Mesendoderm (in vitro differentiated cells): Measurements from ENCODE around the gene EDA.

Source experiments
- DNase-seq: peaks from one replicate; pipeline ENCODE4 v3.0.0; 2013
- H2AK5ac ChIP-seq: 2 replicates; pipeline ENCODE4 v1.6.1; 2013; ENCODE audit warnings: low read length, inconsistent platforms
- H2BK120ac ChIP-seq: 2 replicates; pipeline ENCODE4 v1.6.1; 2013; ENCODE audit warnings: low read depth, mild to moderate bottlenecking, low read length, moderate library complexity, mixed read lengths
- H2BK15ac ChIP-seq: replicated peaks from 2 replicates; pipeline ENCODE4 v1.6.1; 2013; ENCODE audit warnings: low read depth, mild to moderate bottlenecking, moderate library complexity
- H2BK5ac ChIP-seq: 2 replicates; pipeline ENCODE4 v1.6.1; 2013; ENCODE audit warnings: low read length, inconsistent platforms
- H3K18ac ChIP-seq: 2 replicates; pipeline ENCODE4 v1.6.1; 2013; ENCODE audit warnings: mild to moderate bottlenecking, low read length, mixed read lengths
- H3K23ac ChIP-seq: one replicate; pipeline ENCODE4 v1.6.1; 2013; ENCODE audit warnings: low read length
- H3K27ac ChIP-seq: 2 replicates; pipeline ENCODE4 v1.5.1; 2013; ENCODE audit warnings: low read depth, mild to moderate bottlenecking, inconsistent platforms, low read length, moderate library complexity
- H3K27me3 ChIP-seq: 2 replicates; pipeline ENCODE4 v1.6.1; 2013; ENCODE audit warnings: low read length, control low read depth, mild to moderate bottlenecking, inconsistent platforms; ENCODE audit not compliant: insufficient read depth, poor library complexity
- H3K36me3 ChIP-seq: 2 replicates; pipeline ENCODE4 v1.6.1; 2013; ENCODE audit warnings: low read length, inconsistent platforms; ENCODE audit not compliant: control insufficient read depth, insufficient read depth
- H3K4ac ChIP-seq: one replicate; pipeline ENCODE4 v1.6.1; 2013; ENCODE audit warnings: low read depth, mild to moderate bottlenecking, low read length, moderate library complexity
- H3K4me1 ChIP-seq: 2 replicates; pipeline ENCODE4 v1.6.1; 2013; ENCODE audit warnings: low read depth, low read length, inconsistent platforms; ENCODE audit not compliant: control insufficient read depth
- H3K4me2 ChIP-seq: 2 replicates; pipeline ENCODE4 v1.6.1; 2013; ENCODE audit warnings: low read length
- H3K4me3 ChIP-seq: 2 replicates; pipeline ENCODE4 v1.5.1; 2013; ENCODE audit warnings: mild to moderate bottlenecking, low read length
- H3K56ac ChIP-seq: one replicate; pipeline ENCODE4 v1.6.1; 2013; ENCODE audit warnings: low read length
- H3K79me1 ChIP-seq: 2 replicates; pipeline ENCODE4 v1.6.1; 2013; ENCODE audit warnings: low read length, inconsistent platforms
- H3K79me2 ChIP-seq: 2 replicates; pipeline ENCODE4 v1.6.1; 2013; ENCODE audit warnings: mild to moderate bottlenecking, low read length; ENCODE audit not compliant: control insufficient read depth, insufficient read depth
- H3K9ac ChIP-seq: 2 replicates; pipeline ENCODE4 v1.6.1; 2013; ENCODE audit warnings: low read length, inconsistent platforms
- H4K5ac ChIP-seq: one replicate; pipeline ENCODE4 v1.6.1; 2013; ENCODE audit warnings: low read length
- H4K8ac ChIP-seq: one replicate; pipeline ENCODE4 v1.6.1; 2013; ENCODE audit warnings: low read depth, mild to moderate bottlenecking, control low read depth, low read length, moderate library complexity
- WGBS: extraction: QIAGEN DNeasy Blood & Tissue Kit; methylation state at CpG from one replicate; pipeline ENCODE4 v1.1.7; 2013; ENCODE audit warnings: low lambda C conversion rate, missing lambda C conversion rate; ENCODE audit not compliant: insufficient coverage; ENCODE audit errors: extremely low coverage; 5-methylcytosine and 5-hydroxymethylcytosine counted together

The EDA gene

GRCh38 chrX:70001708-70002341, 385.9 kb downstream of the EDA start:
- no peaks in the 10 kb centered on the region for H3K27me3 ChIP-seq
- H3K27ac ChIP-seq = no peak overlapping the region
- H4K5ac ChIP-seq = no peak overlapping the region
- no peak overlapping the region for H3K9ac ChIP-seq
- H3K18ac ChIP-seq = no peak overlapping the region
- H3K4me1 ChIP-seq = no peaks in the 10 kb centered on the region
- H3K36me3 ChIP-seq = no peaks in the 10 kb centered on the region
- no peak overlapping the region for H3K4ac ChIP-seq
- H3K4me3 ChIP-seq = no peak overlapping the region
- WGBS = no CpG with 5 or more reads among the region's 3 CpGs
- no peak overlapping the region for H3K23ac ChIP-seq
- no peaks in the 10 kb centered on the region for H3K79me2 ChIP-seq
- no peaks in the 10 kb centered on the region for H3K79me1 ChIP-seq
- H2BK5ac ChIP-seq = no peak overlapping the region
- H2AK5ac ChIP-seq = no peak overlapping the region
- DNase-seq = no peak
- no peak overlapping the region for H3K4me2 ChIP-seq
- no peak overlapping the region for H3K56ac ChIP-seq
- no peak overlapping the region for H2BK15ac ChIP-seq
- H2BK120ac ChIP-seq = no peak overlapping the region
- H4K8ac ChIP-seq = no peak overlapping the region

DNA sequence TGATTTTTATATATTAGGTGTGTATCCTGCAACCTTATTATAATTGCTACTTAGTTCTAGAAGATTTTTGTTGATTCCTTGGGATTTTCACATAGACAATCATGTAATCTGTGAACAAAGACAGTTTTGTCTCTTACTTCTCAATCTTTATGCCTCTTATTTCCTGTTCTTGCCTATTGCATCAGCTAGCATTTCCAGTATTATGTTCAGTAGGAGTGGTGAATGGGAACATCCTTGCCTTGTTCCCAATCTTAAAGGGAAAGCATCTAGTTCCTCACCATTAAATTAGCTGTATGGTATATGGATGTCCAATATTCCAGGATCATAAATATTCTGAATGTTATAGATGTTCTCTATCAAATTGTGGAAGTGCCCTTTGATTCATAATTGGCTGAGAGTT, 392.0 kb downstream of the EDA start:
- Histone ChIP-seq H2BK15ac (no peak overlapping the region), H3K36me3 (no peaks in the 10 kb centered on the region), H3K79me2 (no peaks in the 10 kb centered on the region), H3K4me2 (no peak overlapping the region), H3K23ac (no peak overlapping the region), H3K4ac (no peak overlapping the region), H3K27ac (no peak overlapping the region), H2BK5ac (no peak overlapping the region), H3K18ac (no peak overlapping the region), H3K27me3 (no peaks in the 10 kb centered on the region), H3K79me1 (no peaks in the 10 kb centered on the region), H4K8ac (no peak overlapping the region), H3K4me3 (no peak overlapping the region), H3K56ac (no peak overlapping the region), H3K9ac (no peak overlapping the region), H3K4me1 (no peaks in the 10 kb centered on the region), H2BK120ac (no peak overlapping the region), H2AK5ac (no peak overlapping the region), H4K5ac (no peak overlapping the region)
- no peak for DNase-seq

DNA sequence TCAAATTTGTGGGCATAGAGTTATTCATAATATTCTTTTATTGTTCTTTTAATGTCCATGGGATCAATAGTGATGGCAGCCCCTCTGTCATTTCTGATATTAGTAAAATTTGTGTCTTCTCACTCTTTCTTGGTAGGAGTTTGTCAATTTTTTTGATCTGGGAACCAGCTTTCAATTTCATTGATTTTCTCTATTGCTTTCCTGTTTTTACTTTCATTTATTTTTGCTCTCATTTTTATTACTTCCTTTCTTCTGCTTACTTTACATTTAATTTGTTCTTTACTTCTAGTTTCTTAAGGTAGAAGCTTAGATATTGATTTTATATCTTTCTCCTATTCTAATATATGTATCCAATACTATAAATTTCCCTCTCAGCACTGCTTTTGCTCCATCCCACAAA, 393.1 kb downstream of the EDA start:
- Histone ChIP-seq H3K79me2 (no peaks in the 10 kb centered on the region), H3K4me3 (no peak overlapping the region), H4K5ac (no peak overlapping the region), H3K79me1 (no peaks in the 10 kb centered on the region), H3K4me1 (no peaks in the 10 kb centered on the region), H2BK5ac (no peak overlapping the region), H3K36me3 (no peaks in the 10 kb centered on the region), H3K4me2 (no peak overlapping the region), H2BK120ac (no peak overlapping the region), H3K23ac (no peak overlapping the region), H3K4ac (no peak overlapping the region), H3K9ac (no peak overlapping the region), H3K18ac (no peak overlapping the region), H2BK15ac (no peak overlapping the region), H2AK5ac (no peak overlapping the region), H3K56ac (no peak overlapping the region), H3K27ac (no peak overlapping the region), H4K8ac (no peak overlapping the region), H3K27me3 (no peaks in the 10 kb centered on the region)
- DNase-seq = no peak

GRCh38 chrX:70009970-70010369, 394.1 kb downstream of the EDA start:
- Histone ChIP-seq H3K79me2 (no peaks in the 10 kb centered on the region), H3K23ac (no peak overlapping the region), H3K18ac (no peak overlapping the region), H3K4ac (no peak overlapping the region), H3K4me2 (no peak overlapping the region), H3K4me3 (no peak overlapping the region), H3K9ac (no peak overlapping the region), H2AK5ac (no peak overlapping the region), H3K79me1 (no peaks in the 10 kb centered on the region), H2BK15ac (no peak overlapping the region), H3K36me3 (no peaks in the 10 kb centered on the region), H2BK120ac (no peak overlapping the region), H4K5ac (no peak overlapping the region), H2BK5ac (no peak overlapping the region), H3K4me1 (no peaks in the 10 kb centered on the region), H3K27ac (no peak overlapping the region), H3K56ac (no peak overlapping the region), H3K27me3 (no peaks in the 10 kb centered on the region), H4K8ac (no peak overlapping the region)
- WGBS = no CpG with 5 or more reads among the region's 2 CpGs
- DNase-seq = no peak

- H3K79me2 ChIP-seq = no peaks in the 10 kb centered on the region
- H4K8ac ChIP-seq = no peak overlapping the region
- H3K9ac ChIP-seq = no peak overlapping the region
- no peaks in the 10 kb centered on the region for H3K27me3 ChIP-seq
- H3K4me3 ChIP-seq = no peak overlapping the region
- H3K23ac ChIP-seq = no peak overlapping the region
- H2BK120ac ChIP-seq = no peak overlapping the region
- no peak overlapping the region for H2BK15ac ChIP-seq
- no CpG with 5 or more reads among the region's 4 CpGs for WGBS
- no peak overlapping the region for H3K4ac ChIP-seq
- no peak overlapping the region for H3K27ac ChIP-seq
- no peaks in the 10 kb centered on the region for H3K4me1 ChIP-seq
- H2BK5ac ChIP-seq = no peak overlapping the region
- DNase-seq = peak; percentile 50
- no peak overlapping the region for H3K56ac ChIP-seq
- H3K18ac ChIP-seq = no peak overlapping the region
- H3K4me2 ChIP-seq = no peak overlapping the region
- H3K36me3 ChIP-seq = no peaks in the 10 kb centered on the region
- H3K79me1 ChIP-seq = no peaks in the 10 kb centered on the region
- no peak overlapping the region for H4K5ac ChIP-seq
- H2AK5ac ChIP-seq = no peak overlapping the region
These were observed 396.8 kb downstream of the EDA start for GRCh38 chrX:70012756-70013155.
